Measurements from ENCODE around the gene AKAP10.
"Not testable (repeated sequence)": the region's sequence is repeated elsewhere in the genome, so short reads cannot be mapped to it uniquely, and the experiment has no call there.

AKAP10 gene

DNA sequence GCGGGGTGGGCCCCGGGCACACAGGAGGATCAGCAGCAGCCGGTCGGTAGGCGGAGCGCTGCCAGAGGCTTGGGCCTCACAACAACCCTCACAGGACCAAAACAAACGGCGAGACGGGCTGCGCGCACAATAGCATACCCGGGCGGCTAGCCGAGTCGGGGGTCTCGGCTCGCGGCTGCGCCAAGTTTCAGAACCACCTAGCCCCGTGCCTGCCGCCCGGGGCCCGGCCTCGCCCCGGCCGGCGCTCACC lies 110.6 kb downstream of the AKAP10 start:
- Histone ChIP-seq H3K9ac (ENCODE audit: low read length) (no peak overlapping the region), H3K27me3 (ENCODE audit: low read depth, low read length) (no peaks in the 10 kb centered on the region), H3K4me1 (ENCODE audit: low read length) (no peaks in the 10 kb centered on the region), H3K79me2 (ENCODE audit: low read length) (no peaks in the 10 kb centered on the region), H4K20me1 (ENCODE audit: insufficient read depth, low read length) (no peaks in the 10 kb centered on the region), H2AFZ (ENCODE audit: low read depth, low read length) (no peak overlapping the region), H3K4me3 (ENCODE audit: low read length) (no peak overlapping the region), H3K9me3 (ENCODE audit: insufficient read depth, low read length) (no peaks in the 10 kb centered on the region), H3K4me2 (ENCODE audit: low read length) (no peak overlapping the region), H3K27ac (ENCODE audit: low read length) (no peak overlapping the region), H3K36me3 (replicated peaks; ENCODE audit: low read depth, low read length) (no peaks in the 10 kb centered on the region)
- TF ChIP-seq, protein P1, sequence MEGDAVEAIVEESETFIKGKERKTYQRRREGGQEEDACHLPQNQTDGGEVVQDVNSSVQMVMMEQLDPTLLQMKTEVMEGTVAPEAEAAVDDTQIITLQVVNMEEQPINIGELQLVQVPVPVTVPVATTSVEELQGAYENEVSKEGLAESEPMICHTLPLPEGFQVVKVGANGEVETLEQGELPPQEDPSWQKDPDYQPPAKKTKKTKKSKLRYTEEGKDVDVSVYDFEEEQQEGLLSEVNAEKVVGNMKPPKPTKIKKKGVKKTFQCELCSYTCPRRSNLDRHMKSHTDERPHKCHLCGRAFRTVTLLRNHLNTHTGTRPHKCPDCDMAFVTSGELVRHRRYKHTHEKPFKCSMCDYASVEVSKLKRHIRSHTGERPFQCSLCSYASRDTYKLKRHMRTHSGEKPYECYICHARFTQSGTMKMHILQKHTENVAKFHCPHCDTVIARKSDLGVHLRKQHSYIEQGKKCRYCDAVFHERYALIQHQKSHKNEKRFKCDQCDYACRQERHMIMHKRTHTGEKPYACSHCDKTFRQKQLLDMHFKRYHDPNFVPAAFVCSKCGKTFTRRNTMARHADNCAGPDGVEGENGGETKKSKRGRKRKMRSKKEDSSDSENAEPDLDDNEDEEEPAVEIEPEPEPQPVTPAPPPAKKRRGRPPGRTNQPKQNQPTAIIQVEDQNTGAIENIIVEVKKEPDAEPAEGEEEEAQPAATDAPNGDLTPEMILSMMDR (IDR thresholded peaks at IDR 0.05; ENCODE audit: low read depth, low read length), result no peak
- TF ChIP-seq EZH2phosphoT487 (IDR thresholded peaks at IDR 0.05; ENCODE audit: low read depth), result no peak

DNA sequence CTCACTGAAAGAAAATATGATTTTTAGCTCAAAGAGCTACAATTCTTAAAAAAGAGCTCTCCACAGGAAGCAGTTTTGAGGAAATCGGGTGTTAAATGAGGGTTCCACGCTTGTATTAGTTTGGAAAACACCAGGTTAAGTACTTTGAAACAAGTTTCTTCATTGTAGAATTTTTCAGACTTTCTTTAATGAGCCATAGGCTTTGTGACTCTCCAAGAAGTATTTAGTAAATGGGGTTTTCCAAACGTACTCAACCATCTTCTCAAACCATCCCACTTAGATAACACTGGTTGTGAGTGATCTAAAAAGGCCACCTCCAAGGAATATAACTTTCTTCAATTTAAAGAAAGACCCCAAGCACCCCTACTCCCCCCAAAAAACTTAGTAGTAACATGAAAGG lies 112.6 kb downstream of the AKAP10 start:
- Histone ChIP-seq H3K79me2 (ENCODE audit: low read length) (no peaks in the 10 kb centered on the region), H3K9ac (ENCODE audit: low read length) (no peak overlapping the region), H3K36me3 (replicated peaks; ENCODE audit: low read depth, low read length) (no peaks in the 10 kb centered on the region), H3K27me3 (ENCODE audit: low read depth, low read length) (no peaks in the 10 kb centered on the region), H3K4me2 (ENCODE audit: low read length) (no peak overlapping the region), H3K27ac (ENCODE audit: low read length) (no peak overlapping the region), H3K4me3 (ENCODE audit: low read length) (no peak overlapping the region), H3K4me1 (ENCODE audit: low read length) (no peaks in the 10 kb centered on the region), H4K20me1 (ENCODE audit: insufficient read depth, low read length) (no peaks in the 10 kb centered on the region), H2AFZ (ENCODE audit: low read depth, low read length) (no peak overlapping the region), H3K9me3 (ENCODE audit: insufficient read depth, low read length) (no peaks in the 10 kb centered on the region)
- TF ChIP-seq, protein P1 (IDR thresholded peaks at IDR 0.05; ENCODE audit: low read depth, low read length), result no peak
- TF ChIP-seq EZH2phosphoT487 (IDR thresholded peaks at IDR 0.05; ENCODE audit: low read depth), result no peak

DNA sequence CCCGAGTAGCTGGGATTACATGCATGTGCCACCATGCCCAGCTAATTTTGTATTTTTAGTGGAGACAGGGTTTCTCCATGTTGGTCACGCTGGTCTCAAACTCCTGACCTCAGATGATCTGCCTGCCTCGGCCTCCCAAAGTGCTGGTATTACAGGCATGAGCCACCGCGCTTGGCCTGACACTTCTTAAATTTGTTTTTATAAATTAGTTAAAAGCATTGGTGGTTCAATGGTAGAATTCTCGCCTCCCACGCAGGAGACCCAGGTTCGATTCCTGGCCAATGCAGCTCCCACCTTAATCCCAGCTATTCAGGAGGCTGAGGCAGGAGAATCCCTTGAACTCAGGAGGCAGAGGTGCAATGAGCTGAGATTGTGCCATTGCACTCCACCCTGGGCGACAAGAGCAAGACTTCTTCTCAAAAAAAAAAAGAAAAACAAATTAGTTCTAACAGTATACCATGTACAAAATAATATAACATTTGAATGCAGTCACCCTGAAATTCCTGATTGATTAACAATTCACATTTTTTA lies 116.9 kb downstream of the AKAP10 start:
- not testable (repeated sequence) for H3K36me3 ChIP-seq (replicated peaks; ENCODE audit: low read depth, low read length); H3K4me3 ChIP-seq (ENCODE audit: low read length); H3K4me1 ChIP-seq (ENCODE audit: low read length); H3K9ac ChIP-seq (ENCODE audit: low read length); H3K79me2 ChIP-seq (ENCODE audit: low read length); H2AFZ ChIP-seq (ENCODE audit: low read depth, low read length); H4K20me1 ChIP-seq (ENCODE audit: insufficient read depth, low read length); H3K9me3 ChIP-seq (ENCODE audit: insufficient read depth, low read length); H3K27me3 ChIP-seq (ENCODE audit: low read depth, low read length); H3K27ac ChIP-seq (ENCODE audit: low read length); H3K4me2 ChIP-seq (ENCODE audit: low read length)

DNA sequence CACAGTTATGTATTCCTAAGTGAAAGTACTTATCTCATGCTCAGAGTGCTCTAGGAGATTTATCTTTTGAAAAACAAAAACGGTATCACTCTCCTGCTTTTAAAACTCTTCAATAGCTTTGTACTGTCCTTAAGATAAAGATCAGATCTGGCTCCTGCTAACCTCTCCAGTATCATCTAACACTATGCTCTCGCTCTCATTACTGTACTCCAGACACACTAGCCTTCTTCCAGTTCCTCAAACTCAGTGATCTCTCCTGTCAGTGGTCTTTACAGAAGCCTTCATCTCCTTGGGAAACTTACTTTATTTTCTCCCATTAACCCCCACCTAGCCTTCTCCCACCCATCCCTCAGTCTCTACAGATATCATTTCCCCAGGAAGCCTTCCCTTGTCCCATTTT lies 120.0 kb downstream of the AKAP10 start:
- no peak overlapping the region for H3K9ac ChIP-seq (ENCODE audit: low read length)
- H3K36me3 ChIP-seq (replicated peaks; ENCODE audit: low read depth, low read length), result no peaks in the 10 kb centered on the region
- H3K27me3 ChIP-seq (ENCODE audit: low read depth, low read length), result no peaks in the 10 kb centered on the region
- H3K4me3 ChIP-seq (ENCODE audit: low read length), result no peak overlapping the region
- H4K20me1 ChIP-seq (ENCODE audit: insufficient read depth, low read length), result no peaks in the 10 kb centered on the region
- no peak overlapping the region for H2AFZ ChIP-seq (ENCODE audit: low read depth, low read length)
- TF ChIP-seq EZH2phosphoT487 (IDR thresholded peaks at IDR 0.05; ENCODE audit: low read depth), result no peak
- TF ChIP-seq, protein P1 (IDR thresholded peaks at IDR 0.05; ENCODE audit: low read depth, low read length), result no peak
- H3K79me2 ChIP-seq (ENCODE audit: low read length), result no peaks in the 10 kb centered on the region
- no peaks in the 10 kb centered on the region for H3K9me3 ChIP-seq (ENCODE audit: insufficient read depth, low read length)
- no peaks in the 10 kb centered on the region for H3K4me1 ChIP-seq (ENCODE audit: low read length)
- no peak overlapping the region for H3K4me2 ChIP-seq (ENCODE audit: low read length)
- H3K27ac ChIP-seq (ENCODE audit: low read length), result no peak overlapping the region
